Astrocyte (in vitro differentiated cells and primary cell): Measurements from ENCODE around the gene AGPAT4.

ENCODE experiments used
- CTCF ChIP-seq: IDR thresholded peaks from 2 replicates; pipeline ENCODE4 v1.5.1; 2011; ENCODE audit warnings: low read depth, mild to moderate bottlenecking, inconsistent platforms, low read length, moderate library complexity; ENCODE audit not compliant: insufficient read depth
- EZH2 ChIP-seq: IDR thresholded peaks from 2 replicates; pipeline ENCODE4 v1.6.1; 2012; ENCODE audit warnings: mild to moderate bottlenecking, low read length, inconsistent platforms; ENCODE audit not compliant: insufficient read depth

- TF ChIP-seq CTCF (no peak), EZH2 (no peak)
Measured at GRCh38 chr6:161242779-161243693, 30.8 kb downstream of the AGPAT4 start.
